Neutrophil (primary cell): ENCODE results near the gene CRYGB.

Source experiments
- H3K27ac ChIP-seq: fragments of 200-600 bp; sonication (generic); 2 replicates; pipeline ENCODE4 v1.5.1; 2016; ENCODE audit warnings: mild to moderate bottlenecking, moderate library complexity
- H3K27me3 ChIP-seq: fragments of 200-600 bp; sonication (generic); 2 replicates; pipeline ENCODE4 v1.6.0; 2016; ENCODE audit warnings: mild to moderate bottlenecking
- H3K36me3 ChIP-seq: fragments of 200-600 bp; sonication (generic); 2 replicates; pipeline ENCODE4 v1.5.1; 2017
- H3K4me1 ChIP-seq, 2 experiments: fragments of 200-600 bp in 1 of 2; sonication (generic) in 1 of 2; 1 replicate in 1 of 2; 2 replicates in 1 of 2; pipeline versions ENCODE4 v1.5.1 to v1.6.1; 2013 to 2016; ENCODE audit warnings: low read depth in 1 of 2, low read length in 1 of 2, mild to moderate bottlenecking in 1 of 2, moderate library complexity in 1 of 2; ENCODE audit not compliant: control insufficient read depth in 1 of 2, insufficient read depth in 1 of 2
- H3K4me3 ChIP-seq, 2 experiments: fragments of 200-600 bp in 1 of 2; sonication (generic) in 1 of 2; 1 replicate in 1 of 2; 2 replicates in 1 of 2; pipeline ENCODE4 v1.5.1; 2013 to 2016; ENCODE audit warnings: low read depth in 1 of 2, low read length in 1 of 2, mild to moderate bottlenecking in 1 of 2, moderate library complexity in 1 of 2
- H3K9me3 ChIP-seq: fragments of 200-600 bp; sonication (generic); 2 replicates; pipeline ENCODE4 v1.5.1; 2016
- CTCF ChIP-seq: fragments of 200-600 bp; sonication (generic); IDR thresholded peaks from 2 replicates; pipeline ENCODE4 v1.5.1; 2016; ENCODE audit warnings: antibody characterized with exemption

Gene CRYGB

GRCh38 chr2:208134928-208135586, 10.9 kb downstream of the CRYGB start:
- no peaks in the 10 kb centered on the region for H3K9me3 ChIP-seq
- H3K27me3 ChIP-seq, result no peaks in the 10 kb centered on the region
- H3K4me3 ChIP-seq, result no peak overlapping the region
- H3K4me1 ChIP-seq, result peaks cover 15 to 16% of the 10 kb centered on the region in 2 experiments
- TF ChIP-seq CTCF, result no peak
- no peak overlapping the region for H3K27ac ChIP-seq
- no peaks in the 10 kb centered on the region for H3K36me3 ChIP-seq

- peaks cover 3% of the 10 kb centered on the region for H3K27me3 ChIP-seq
- no peaks in the 10 kb centered on the region for H3K9me3 ChIP-seq
- no peak overlapping the region for H3K4me3 ChIP-seq
- H3K27ac ChIP-seq, result no peak overlapping the region
- H3K36me3 ChIP-seq, result no peaks in the 10 kb centered on the region
- peaks cover 14 to 15% of the 10 kb centered on the region in 2 experiments for H3K4me1 ChIP-seq
- no peak for TF ChIP-seq CTCF
Measured at GRCh38 chr2:208130712-208131110, 15.2 kb downstream of the CRYGB start.

- H3K4me1 ChIP-seq, result peaks cover 7 to 8% of the 10 kb centered on the region in 2 experiments
- peaks cover 10% of the 10 kb centered on the region for H3K27me3 ChIP-seq
- no peak for TF ChIP-seq CTCF
- no peaks in the 10 kb centered on the region for H3K9me3 ChIP-seq
- H3K36me3 ChIP-seq, result no peaks in the 10 kb centered on the region
- no peak within 1 kb of the TSS for H3K4me3 ChIP-seq
- no peak within 1 kb of the TSS for H3K27ac ChIP-seq
Measured at GRCh38 chr2:208129744-208130711, 15.9 kb downstream of the CRYGB start, which contains the start of gene CRYGC. Gene CRYGC, minus strand, starts transcription at chr2:208129828. Its CDS starts 36 bp downstream, at chr2:208129792.

GRCh38 chr2:208128136-208128535, 17.8 kb downstream of the CRYGB start:
- Histone ChIP-seq H3K36me3 (no peaks in the 10 kb centered on the region), H3K27me3 (peaks cover 27% of the 10 kb centered on the region), H3K4me3 (no peak overlapping the region), H3K9me3 (no peaks in the 10 kb centered on the region), H3K4me1 (peaks cover 7 to 12% of the 10 kb centered on the region in 2 experiments), H3K27ac (no peak overlapping the region)
- TF ChIP-seq CTCF, result no peak

GRCh38 chr2:208127090-208127489, 18.9 kb downstream of the CRYGB start:
- TF ChIP-seq CTCF, result no peak
- H3K4me1 ChIP-seq, result peaks cover 7 to 12% of the 10 kb centered on the region in 2 experiments
- no peaks in the 10 kb centered on the region for H3K36me3 ChIP-seq
- H3K27ac ChIP-seq, result no peak overlapping the region
- H3K4me3 ChIP-seq, result no peak overlapping the region
- peaks cover 27% of the 10 kb centered on the region for H3K27me3 ChIP-seq
- no peaks in the 10 kb centered on the region for H3K9me3 ChIP-seq
